WTC11 (cell line): ENCODE results near the gene TEDC2. TPM values are rescaled to one million over a fixed set of nuclear protein-coding genes. Genes with fewer than 3 reads are reported as not detected.

Source experiments
- ATAC-seq: fragments of 200-7000 bp; cut with Tn5 transposase; 2 replicates; pipeline ENCODE4 v1.10.0; 2021; ENCODE audit warnings: mild to moderate bottlenecking, moderate library complexity
- CTCF ChIA-PET: fragments of 300-600 bp; sonication (Branson Sonifier 250); formaldehyde crosslinking; loops from one replicate; lab custom pipeline; 2021; ENCODE audit warnings: antibody characterized with exemption; lab: Charles Lee
- POLR2A ChIA-PET: fragments of 350-600 bp; sonication (Branson Sonifier 250); formaldehyde crosslinking; loops from one replicate; lab custom pipeline; 2021; ENCODE audit warnings: antibody characterized with exemption; lab: Charles Lee
- DNase-seq: peaks from one replicate; pipeline ENCODE4 v3.0.0; 2021; ENCODE audit warnings: low spot score
- H3K27ac Mint-ChIP-seq: 2 replicates; pipeline ENCODE4 v1.8.0; 2021; ENCODE audit warnings: mixed read lengths
- H3K27me3 Mint-ChIP-seq: 2 replicates; pipeline ENCODE4 v1.8.0; 2021; ENCODE audit warnings: low read depth, mild to moderate bottlenecking, moderate library complexity, mixed read lengths
- H3K36me3 Mint-ChIP-seq: 2 replicates; pipeline ENCODE4 v1.8.0; 2021; ENCODE audit warnings: mixed read lengths
- H3K4me1 Mint-ChIP-seq: 2 replicates; pipeline ENCODE4 v1.8.0; 2022; ENCODE audit warnings: mixed read lengths
- H3K4me3 Mint-ChIP-seq: 2 replicates; pipeline ENCODE4 v1.8.0; 2021; ENCODE audit warnings: mild to moderate bottlenecking, moderate library complexity, mixed read lengths
- H3K9me3 Mint-ChIP-seq: 2 replicates; pipeline ENCODE4 v1.8.0; 2021; ENCODE audit warnings: mixed read lengths
- CBFB ChIP-seq: sonication (generic); formaldehyde crosslinking; IDR thresholded peaks from 2 replicates; pipeline ENCODE4 v1.8.1; 2022; ENCODE audit warnings: mild to moderate bottlenecking, low read depth, missing genetic modification reagents
- ESRRA ChIP-seq: sonication (generic); formaldehyde crosslinking; IDR thresholded peaks from 2 replicates; pipeline ENCODE4 v1.8.1; 2022; ENCODE audit warnings: mild to moderate bottlenecking, missing genetic modification reagents, borderline replicate concordance
- FOXK1 ChIP-seq: sonication (generic); formaldehyde crosslinking; IDR thresholded peaks from 2 replicates; pipeline ENCODE4 v1.8.0; 2022; ENCODE audit warnings: mild to moderate bottlenecking, moderate library complexity, missing genetic modification reagents
- JAZF1 ChIP-seq: fragments of 250-450 bp; sonication (Bioruptor Pico); IDR thresholded peaks from 2 replicates; pipeline ENCODE4 v1.9.0; 2021; ENCODE audit warnings: moderate library complexity, mild to moderate bottlenecking, inconsistent platforms
- SP1 ChIP-seq: sonication (generic); formaldehyde crosslinking; conservative IDR thresholded peaks from 2 replicates; pipeline ENCODE4 v1.8.1; 2022; ENCODE audit warnings: missing genetic modification reagents
- ZNF138 ChIP-seq: sonication (generic); formaldehyde crosslinking; conservative IDR thresholded peaks from 2 replicates; pipeline ENCODE4 v1.8.1; 2022; ENCODE audit warnings: mild to moderate bottlenecking, moderate library complexity, missing genetic modification reagents
- ZNF219 ChIP-seq: sonication (generic); formaldehyde crosslinking; IDR thresholded peaks from 2 replicates; pipeline ENCODE4 v1.8.0; 2023; ENCODE audit warnings: missing genetic modification reagents, mild to moderate bottlenecking, borderline replicate concordance
- ZNF317 ChIP-seq: sonication (generic); formaldehyde crosslinking; IDR thresholded peaks from 2 replicates; pipeline ENCODE4 v1.8.1; 2023; ENCODE audit warnings: low read depth, mild to moderate bottlenecking, moderate library complexity, missing genetic modification reagents, borderline replicate concordance
- total RNA-seq: library from RNA; stranded (reverse); gene quantifications from 3 replicates; pipeline ENCODE4 v1.2.3, GENCODE V29; 2021
- TF ChIP-seq, protein P1 (sequence below): sonication (generic); formaldehyde crosslinking; IDR thresholded peaks from 2 replicates; pipeline ENCODE4 v1.8.1; 2022; ENCODE audit warnings: mild to moderate bottlenecking, missing genetic modification reagents, moderate library complexity, borderline replicate concordance
- TF ChIP-seq, protein P2 (sequence below): fragments of 250-450 bp; sonication (Bioruptor Pico); IDR thresholded peaks from 2 replicates; pipeline ENCODE4 v1.9.0; 2021; ENCODE audit warnings: mild to moderate bottlenecking, borderline replicate concordance
- TF ChIP-seq, protein P3 (sequence below): fragments of 250-450 bp; sonication (Bioruptor Pico); IDR thresholded peaks from 2 replicates; pipeline ENCODE4 v1.8.0; 2021; ENCODE audit warnings: mild to moderate bottlenecking
- TF ChIP-seq, protein P4 (sequence below): sonication (generic); formaldehyde crosslinking; IDR thresholded peaks from 2 replicates; pipeline ENCODE4 v1.8.1; 2022; ENCODE audit warnings: low read depth, mild to moderate bottlenecking, moderate library complexity, missing genetic modification reagents, borderline replicate concordance
- TF ChIP-seq, protein P5 (sequence below): sonication (generic); formaldehyde crosslinking; conservative IDR thresholded peaks from 2 replicates; pipeline ENCODE4 v1.8.1; 2023; ENCODE audit warnings: mild to moderate bottlenecking, low read depth, missing genetic modification reagents, moderate library complexity

TEDC2 gene
- total RNA-seq, 1 experiment from 2014 or later: 61.6 TPM

DNA sequence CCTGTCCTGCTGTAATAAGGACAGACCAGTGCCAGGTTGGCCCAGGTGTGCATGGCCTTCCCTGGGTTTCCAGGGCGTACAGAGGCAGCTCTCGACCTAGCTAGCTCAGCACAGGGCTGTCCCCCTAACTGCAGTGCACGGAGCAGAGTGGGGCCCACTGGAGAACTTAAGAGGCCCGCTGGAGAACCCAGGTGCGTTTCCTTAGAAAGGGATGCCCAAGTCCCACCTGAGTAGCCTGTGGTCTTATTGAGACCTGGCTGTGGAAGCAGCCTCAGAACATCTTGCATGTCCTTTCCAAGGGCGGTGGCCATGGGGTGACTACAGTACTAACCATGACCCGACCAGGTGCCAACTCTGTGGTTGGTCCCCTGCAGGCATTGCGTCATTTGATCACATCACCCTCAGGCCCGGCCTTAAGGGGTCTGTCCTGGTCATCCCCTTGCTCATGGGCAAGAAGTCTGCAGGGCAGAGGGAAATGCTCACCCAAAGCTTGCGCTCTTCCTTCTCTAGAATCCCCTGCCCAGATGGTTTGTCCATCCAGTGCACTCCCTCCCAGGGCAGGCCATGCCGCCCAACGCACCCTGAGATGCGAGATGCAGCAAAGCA lies 34.0 kb upstream of the TEDC2 start:
- no peak for DNase-seq
- ChIA-PET POLR2A (no interaction called here), CTCF (interaction anchor here (1.5 kb wide), 1 partner anchor 86 kb away, joined by 4 read pairs; the partner anchor contains the start of gene ABCA3)
- Mint-ChIP-seq H3K4me3 (no peak overlapping the region), H3K9me3 (no peaks in the 10 kb centered on the region), H3K36me3 (peaks cover 11% of the 10 kb centered on the region), H3K27me3 (peaks cover 11% of the 10 kb centered on the region), H3K4me1 (peaks cover 22% of the 10 kb centered on the region), H3K27ac (no peak overlapping the region)
- no peak for TF ChIP-seq CBFB (CRISPR knock-in tag)
- TF ChIP-seq, protein P1, sequence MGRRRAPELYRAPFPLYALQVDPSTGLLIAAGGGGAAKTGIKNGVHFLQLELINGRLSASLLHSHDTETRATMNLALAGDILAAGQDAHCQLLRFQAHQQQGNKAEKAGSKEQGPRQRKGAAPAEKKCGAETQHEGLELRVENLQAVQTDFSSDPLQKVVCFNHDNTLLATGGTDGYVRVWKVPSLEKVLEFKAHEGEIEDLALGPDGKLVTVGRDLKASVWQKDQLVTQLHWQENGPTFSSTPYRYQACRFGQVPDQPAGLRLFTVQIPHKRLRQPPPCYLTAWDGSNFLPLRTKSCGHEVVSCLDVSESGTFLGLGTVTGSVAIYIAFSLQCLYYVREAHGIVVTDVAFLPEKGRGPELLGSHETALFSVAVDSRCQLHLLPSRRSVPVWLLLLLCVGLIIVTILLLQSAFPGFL: no peak
- TF ChIP-seq, protein P2, sequence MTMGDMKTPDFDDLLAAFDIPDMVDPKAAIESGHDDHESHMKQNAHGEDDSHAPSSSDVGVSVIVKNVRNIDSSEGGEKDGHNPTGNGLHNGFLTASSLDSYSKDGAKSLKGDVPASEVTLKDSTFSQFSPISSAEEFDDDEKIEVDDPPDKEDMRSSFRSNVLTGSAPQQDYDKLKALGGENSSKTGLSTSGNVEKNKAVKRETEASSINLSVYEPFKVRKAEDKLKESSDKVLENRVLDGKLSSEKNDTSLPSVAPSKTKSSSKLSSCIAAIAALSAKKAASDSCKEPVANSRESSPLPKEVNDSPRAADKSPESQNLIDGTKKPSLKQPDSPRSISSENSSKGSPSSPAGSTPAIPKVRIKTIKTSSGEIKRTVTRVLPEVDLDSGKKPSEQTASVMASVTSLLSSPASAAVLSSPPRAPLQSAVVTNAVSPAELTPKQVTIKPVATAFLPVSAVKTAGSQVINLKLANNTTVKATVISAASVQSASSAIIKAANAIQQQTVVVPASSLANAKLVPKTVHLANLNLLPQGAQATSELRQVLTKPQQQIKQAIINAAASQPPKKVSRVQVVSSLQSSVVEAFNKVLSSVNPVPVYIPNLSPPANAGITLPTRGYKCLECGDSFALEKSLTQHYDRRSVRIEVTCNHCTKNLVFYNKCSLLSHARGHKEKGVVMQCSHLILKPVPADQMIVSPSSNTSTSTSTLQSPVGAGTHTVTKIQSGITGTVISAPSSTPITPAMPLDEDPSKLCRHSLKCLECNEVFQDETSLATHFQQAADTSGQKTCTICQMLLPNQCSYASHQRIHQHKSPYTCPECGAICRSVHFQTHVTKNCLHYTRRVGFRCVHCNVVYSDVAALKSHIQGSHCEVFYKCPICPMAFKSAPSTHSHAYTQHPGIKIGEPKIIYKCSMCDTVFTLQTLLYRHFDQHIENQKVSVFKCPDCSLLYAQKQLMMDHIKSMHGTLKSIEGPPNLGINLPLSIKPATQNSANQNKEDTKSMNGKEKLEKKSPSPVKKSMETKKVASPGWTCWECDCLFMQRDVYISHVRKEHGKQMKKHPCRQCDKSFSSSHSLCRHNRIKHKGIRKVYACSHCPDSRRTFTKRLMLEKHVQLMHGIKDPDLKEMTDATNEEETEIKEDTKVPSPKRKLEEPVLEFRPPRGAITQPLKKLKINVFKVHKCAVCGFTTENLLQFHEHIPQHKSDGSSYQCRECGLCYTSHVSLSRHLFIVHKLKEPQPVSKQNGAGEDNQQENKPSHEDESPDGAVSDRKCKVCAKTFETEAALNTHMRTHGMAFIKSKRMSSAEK (CRISPR knock-in tag): no peak
- TF ChIP-seq, protein P3, sequence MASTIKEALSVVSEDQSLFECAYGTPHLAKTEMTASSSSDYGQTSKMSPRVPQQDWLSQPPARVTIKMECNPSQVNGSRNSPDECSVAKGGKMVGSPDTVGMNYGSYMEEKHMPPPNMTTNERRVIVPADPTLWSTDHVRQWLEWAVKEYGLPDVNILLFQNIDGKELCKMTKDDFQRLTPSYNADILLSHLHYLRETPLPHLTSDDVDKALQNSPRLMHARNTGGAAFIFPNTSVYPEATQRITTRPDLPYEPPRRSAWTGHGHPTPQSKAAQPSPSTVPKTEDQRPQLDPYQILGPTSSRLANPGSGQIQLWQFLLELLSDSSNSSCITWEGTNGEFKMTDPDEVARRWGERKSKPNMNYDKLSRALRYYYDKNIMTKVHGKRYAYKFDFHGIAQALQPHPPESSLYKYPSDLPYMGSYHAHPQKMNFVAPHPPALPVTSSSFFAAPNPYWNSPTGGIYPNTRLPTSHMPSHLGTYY (CRISPR knock-in tag): no peak
- ATAC-seq: no peak

DNA sequence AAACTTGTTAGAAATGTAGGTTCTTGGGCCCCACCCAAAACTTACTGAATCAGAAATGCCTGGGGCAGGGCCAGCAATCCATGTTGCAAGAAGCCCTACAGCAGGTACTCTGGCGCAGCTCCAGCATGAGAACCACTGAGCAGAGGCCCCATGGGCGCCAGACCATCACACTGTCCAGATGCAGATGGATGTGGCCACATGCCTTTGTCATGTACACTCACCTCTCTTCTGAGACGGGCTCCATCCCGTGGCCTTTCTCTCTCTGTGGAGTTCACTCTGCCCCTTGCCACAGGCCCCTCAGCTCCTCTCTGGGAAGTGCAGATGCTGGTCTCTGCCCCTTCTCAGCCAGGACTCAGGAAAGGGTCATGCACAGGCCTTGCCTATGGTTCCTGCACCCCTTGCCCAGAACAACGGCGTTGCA lies 33.0 kb upstream of the TEDC2 start:
- no peak for DNase-seq
- H3K27me3 Mint-ChIP-seq: peaks cover 11% of the 10 kb centered on the region
- no peak overlapping the region for H3K27ac Mint-ChIP-seq
- no peak for TF ChIP-seq SP1 (CRISPR knock-in tag)
- TF ChIP-seq, protein P3 (CRISPR knock-in tag): no peak
- no peak for TF ChIP-seq ZNF219 (CRISPR knock-in tag)
- no peak for TF ChIP-seq ZNF317 (CRISPR knock-in tag)
- TF ChIP-seq FOXK1 (CRISPR knock-in tag): no peak
- no peak for TF ChIP-seq JAZF1
- TF ChIP-seq, protein P4, sequence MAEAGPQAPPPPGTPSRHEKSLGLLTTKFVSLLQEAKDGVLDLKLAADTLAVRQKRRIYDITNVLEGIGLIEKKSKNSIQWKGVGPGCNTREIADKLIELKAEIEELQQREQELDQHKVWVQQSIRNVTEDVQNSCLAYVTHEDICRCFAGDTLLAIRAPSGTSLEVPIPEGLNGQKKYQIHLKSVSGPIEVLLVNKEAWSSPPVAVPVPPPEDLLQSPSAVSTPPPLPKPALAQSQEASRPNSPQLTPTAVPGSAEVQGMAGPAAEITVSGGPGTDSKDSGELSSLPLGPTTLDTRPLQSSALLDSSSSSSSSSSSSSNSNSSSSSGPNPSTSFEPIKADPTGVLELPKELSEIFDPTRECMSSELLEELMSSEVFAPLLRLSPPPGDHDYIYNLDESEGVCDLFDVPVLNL (CRISPR knock-in tag): no peak
- no peak for TF ChIP-seq ESRRA (CRISPR knock-in tag)
- TF ChIP-seq, protein P5, sequence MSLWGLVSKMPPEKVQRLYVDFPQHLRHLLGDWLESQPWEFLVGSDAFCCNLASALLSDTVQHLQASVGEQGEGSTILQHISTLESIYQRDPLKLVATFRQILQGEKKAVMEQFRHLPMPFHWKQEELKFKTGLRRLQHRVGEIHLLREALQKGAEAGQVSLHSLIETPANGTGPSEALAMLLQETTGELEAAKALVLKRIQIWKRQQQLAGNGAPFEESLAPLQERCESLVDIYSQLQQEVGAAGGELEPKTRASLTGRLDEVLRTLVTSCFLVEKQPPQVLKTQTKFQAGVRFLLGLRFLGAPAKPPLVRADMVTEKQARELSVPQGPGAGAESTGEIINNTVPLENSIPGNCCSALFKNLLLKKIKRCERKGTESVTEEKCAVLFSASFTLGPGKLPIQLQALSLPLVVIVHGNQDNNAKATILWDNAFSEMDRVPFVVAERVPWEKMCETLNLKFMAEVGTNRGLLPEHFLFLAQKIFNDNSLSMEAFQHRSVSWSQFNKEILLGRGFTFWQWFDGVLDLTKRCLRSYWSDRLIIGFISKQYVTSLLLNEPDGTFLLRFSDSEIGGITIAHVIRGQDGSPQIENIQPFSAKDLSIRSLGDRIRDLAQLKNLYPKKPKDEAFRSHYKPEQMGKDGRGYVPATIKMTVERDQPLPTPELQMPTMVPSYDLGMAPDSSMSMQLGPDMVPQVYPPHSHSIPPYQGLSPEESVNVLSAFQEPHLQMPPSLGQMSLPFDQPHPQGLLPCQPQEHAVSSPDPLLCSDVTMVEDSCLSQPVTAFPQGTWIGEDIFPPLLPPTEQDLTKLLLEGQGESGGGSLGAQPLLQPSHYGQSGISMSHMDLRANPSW (CRISPR knock-in tag): no peak
- no peak for TF ChIP-seq ZNF138 (CRISPR knock-in tag)
- TF ChIP-seq, all 79 proteins: peak for 0
- Mint-ChIP-seq H3K36me3 (peaks cover 14% of the 10 kb centered on the region), H3K4me1 (peaks cover 23% of the 10 kb centered on the region), H3K4me3 (no peak overlapping the region), H3K9me3 (no peaks in the 10 kb centered on the region)
- POLR2A ChIA-PET: interaction anchor here (1.1 kb wide), 1 partner anchor 83 kb away, joined by 9 read pairs; no protein-coding TSS in a partner anchor
- no peak for ATAC-seq
- CTCF ChIA-PET: interaction anchor here (0.8 kb wide), 1 partner anchor 232 kb away, joined by 3 read pairs; no protein-coding TSS in a partner anchor
